GM19099 (cell line): ENCODE data around the gene CD44.
A peak's percentile ranks its signal among the peaks of the same experiment; 100 is the strongest.

Source experiments
- POLR2A ChIP-seq: IDR thresholded peaks from 3 replicates; pipeline ENCODE4 v1.6.1; 2011; ENCODE audit warnings: low read depth; ENCODE audit not compliant: insufficient read length; ENCODE audit errors: extremely low read depth

The CD44 gene

GRCh38 chr11:35143297-35144135 is 4.5 kb downstream of the CD44 start:
- TF ChIP-seq POLR2A, result no peak

GRCh38 chr11:35144136-35144741 is 5.3 kb downstream of the CD44 start:
- TF ChIP-seq POLR2A, result peak; percentile 45

- TF ChIP-seq POLR2A, result no peak
Measured at GRCh38 chr11:35144806-35145205, 5.8 kb downstream of the CD44 start.

- no peak for TF ChIP-seq POLR2A
Measured at GRCh38 chr11:35145271-35145670, 6.3 kb downstream of the CD44 start.

GRCh38 chr11:35146074-35146521 is 7.1 kb downstream of the CD44 start:
- TF ChIP-seq POLR2A, result no peak

- TF ChIP-seq POLR2A, result no peak
Measured at GRCh38 chr11:35146711-35147110, 7.7 kb downstream of the CD44 start.

GRCh38 chr11:35147235-35147634 is 8.3 kb downstream of the CD44 start:
- TF ChIP-seq POLR2A, result no peak

GRCh38 chr11:35148163-35148837 is 9.3 kb downstream of the CD44 start:
- TF ChIP-seq POLR2A, result no peak

GRCh38 chr11:35150454-35150853 is 11.5 kb downstream of the CD44 start:
- no peak for TF ChIP-seq POLR2A

GRCh38 chr11:35151241-35151640 is 12.3 kb downstream of the CD44 start:
- no peak for TF ChIP-seq POLR2A

GRCh38 chr11:35151683-35152280 is 12.8 kb downstream of the CD44 start:
- no peak for TF ChIP-seq POLR2A

- no peak for TF ChIP-seq POLR2A
Measured at GRCh38 chr11:35152575-35152974, 13.6 kb downstream of the CD44 start.

GRCh38 chr11:35153280-35153679 is 14.3 kb downstream of the CD44 start:
- TF ChIP-seq POLR2A, result no peak

- TF ChIP-seq POLR2A, result no peak
Measured at GRCh38 chr11:35154952-35155351, 16.0 kb downstream of the CD44 start.

- TF ChIP-seq POLR2A, result no peak
Measured at GRCh38 chr11:35155677-35156076, 16.7 kb downstream of the CD44 start.
